Measurements from ENCODE around the gene PIK3R2. TPM values are rescaled to one million over a fixed set of nuclear protein-coding genes. Genes with fewer than 3 reads are reported as not detected.

Gene PIK3R2
- total and polyA plus RNA-seq, 3 experiments from 2014 or later: 5.7 to 17.9 (median 17.7) TPM

- peaks cover 9% of the 10 kb centered on the region for H3K4me1 ChIP-seq (ENCODE audit: insufficient read depth, low read length)
- H3K27ac Mint-ChIP-seq: peak overlapping the region in 7 of 8 donors; percentile 34 to 90 (median 78)
- DNase-seq: no peak
Measured at GRCh38 chr19:18171605-18172327, 18.8 kb downstream of the PIK3R2 start.

DNA sequence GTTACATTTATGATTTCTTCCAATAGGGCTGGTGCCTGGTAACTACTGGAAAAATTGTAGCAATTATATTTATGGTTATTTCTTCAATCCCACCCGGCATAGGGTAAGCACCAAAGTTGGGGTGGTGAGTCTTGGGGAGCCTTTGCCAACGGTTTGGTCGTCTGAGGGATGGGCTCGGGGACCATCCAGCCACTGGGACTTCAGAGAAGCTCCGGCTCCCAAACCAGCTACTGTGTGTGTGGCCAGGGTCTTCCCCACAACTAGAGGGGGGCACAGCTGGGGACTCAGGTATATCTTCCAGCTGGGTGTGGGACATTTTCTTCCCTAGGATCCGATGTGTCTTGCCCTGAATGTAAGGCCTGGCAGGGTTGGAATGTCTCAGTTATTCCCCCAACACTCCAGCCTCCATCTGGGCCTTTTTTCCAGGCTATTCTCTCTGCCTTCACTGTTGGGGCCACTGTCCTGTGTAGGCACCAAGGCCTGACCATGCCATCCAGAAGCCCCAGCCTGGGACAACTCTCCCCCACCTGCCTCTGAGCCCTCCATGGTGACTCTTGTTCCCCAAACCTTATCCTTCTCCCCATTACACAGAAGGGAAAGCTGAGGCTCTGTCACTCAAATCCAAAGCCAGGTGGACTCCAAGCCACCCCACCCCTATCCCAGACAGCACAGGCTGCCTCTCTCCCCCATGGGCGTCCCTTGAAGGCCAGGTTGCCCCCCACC lies 19.5 kb downstream of the PIK3R2 start:
- peaks cover 0 to 20% (median 11%) of the 10 kb centered on the region in 3 donors for H3K4me1 Mint-ChIP-seq
- POLR2A ChIA-PET: no interaction called here
- no peak overlapping the region for H3K27ac ChIP-seq (ENCODE audit: low read depth, low read length)

More at GRCh38 chr19:18171605-18172327, 18.8 kb downstream of the PIK3R2 start:
- Histone ChIP-seq H3K9me3 (ENCODE audit: low read length) (no peaks in the 10 kb centered on the region), H3K36me3 (ENCODE audit: insufficient read depth, low read length) (no peaks in the 10 kb centered on the region), H3K4me3 (ENCODE audit: low read length) (no peak overlapping the region), H3K27ac (ENCODE audit: low read depth, low read length) (no peak overlapping the region), H3K27me3 (ENCODE audit: insufficient read depth, low read length, poor library complexity, severe bottlenecking) (no peaks in the 10 kb centered on the region)
- Mint-ChIP-seq H3K27me3 (no peaks in the 10 kb centered on the region), H3K4me3 (peak overlapping the region in 2 of 7 donors; percentile 54 to 58), H3K9me3 (no peaks in the 10 kb centered on the region), H3K4me1 (peaks cover 0 to 20% (median 11%) of the 10 kb centered on the region in 3 donors), H3K36me3 (peaks cover 0 to 25% (median 2%) of the 10 kb centered on the region in 3 donors)
- CTCF ChIA-PET: interaction anchor here (1.0 to 2.5 kb wide), 4 partner anchors 13 to 114 kb away, joined by 3 to 7 read pairs (median 4); no protein-coding TSS in a partner anchor
- POLR2A ChIA-PET: no interaction called here

GRCh38 chr19:18173054-18173571 lies 20.1 kb downstream of the PIK3R2 start:
- H3K4me3 Mint-ChIP-seq: peak overlapping the region; percentile 88 to 95 (median 90)
- Histone ChIP-seq H3K27ac (ENCODE audit: low read depth, low read length) (no peak overlapping the region), H3K4me1 (ENCODE audit: insufficient read depth, low read length) (peaks cover 9% of the 10 kb centered on the region), H3K27me3 (ENCODE audit: insufficient read depth, low read length, poor library complexity, severe bottlenecking) (no peaks in the 10 kb centered on the region), H3K9me3 (ENCODE audit: low read length) (no peaks in the 10 kb centered on the region), H3K4me3 (ENCODE audit: low read length) (peak overlapping the region; percentile 84), H3K36me3 (ENCODE audit: insufficient read depth, low read length) (no peaks in the 10 kb centered on the region)
- peak overlapping the region in 7 of 8 donors; percentile 37 to 91 (median 69) for H3K27ac Mint-ChIP-seq
- H3K27me3 Mint-ChIP-seq: no peaks in the 10 kb centered on the region
- DNase-seq: no peak
- ChIA-PET CTCF (interaction anchor here (1.1 kb wide), 1 partner anchor 60 kb away, joined by 3 read pairs; no protein-coding TSS in a partner anchor), POLR2A (no interaction called here)
- H3K4me1 Mint-ChIP-seq: peaks cover 0 to 19% (median 9%) of the 10 kb centered on the region in 3 donors
- H3K9me3 Mint-ChIP-seq: no peaks in the 10 kb centered on the region
- peaks cover 0 to 20% (median 4%) of the 10 kb centered on the region in 3 donors for H3K36me3 Mint-ChIP-seq

More for the DNA sequence above, 19.5 kb downstream of the PIK3R2 start:
- Histone ChIP-seq H3K4me3 (ENCODE audit: low read length) (no peak overlapping the region), H3K9me3 (ENCODE audit: low read length) (no peaks in the 10 kb centered on the region), H3K36me3 (ENCODE audit: insufficient read depth, low read length) (no peaks in the 10 kb centered on the region), H3K4me1 (ENCODE audit: insufficient read depth, low read length) (peaks cover 9% of the 10 kb centered on the region), H3K27me3 (ENCODE audit: insufficient read depth, low read length, poor library complexity, severe bottlenecking) (no peaks in the 10 kb centered on the region)
- Mint-ChIP-seq H3K4me3 (peak overlapping the region in 6 of 7 donors; percentile 29 to 95 (median 56)), H3K36me3 (peaks cover 0 to 21% (median 5%) of the 10 kb centered on the region in 3 donors), H3K9me3 (no peaks in the 10 kb centered on the region), H3K27me3 (no peaks in the 10 kb centered on the region), H3K27ac (peak overlapping the region in 6 of 8 donors; percentile 37 to 80 (median 64))
- CTCF ChIA-PET: interaction anchor here (1.1 to 2.5 kb wide), 3 partner anchors 59 to 114 kb away, joined by 3 to 7 read pairs (median 4); no protein-coding TSS in a partner anchor
- no peak for DNase-seq

DNA sequence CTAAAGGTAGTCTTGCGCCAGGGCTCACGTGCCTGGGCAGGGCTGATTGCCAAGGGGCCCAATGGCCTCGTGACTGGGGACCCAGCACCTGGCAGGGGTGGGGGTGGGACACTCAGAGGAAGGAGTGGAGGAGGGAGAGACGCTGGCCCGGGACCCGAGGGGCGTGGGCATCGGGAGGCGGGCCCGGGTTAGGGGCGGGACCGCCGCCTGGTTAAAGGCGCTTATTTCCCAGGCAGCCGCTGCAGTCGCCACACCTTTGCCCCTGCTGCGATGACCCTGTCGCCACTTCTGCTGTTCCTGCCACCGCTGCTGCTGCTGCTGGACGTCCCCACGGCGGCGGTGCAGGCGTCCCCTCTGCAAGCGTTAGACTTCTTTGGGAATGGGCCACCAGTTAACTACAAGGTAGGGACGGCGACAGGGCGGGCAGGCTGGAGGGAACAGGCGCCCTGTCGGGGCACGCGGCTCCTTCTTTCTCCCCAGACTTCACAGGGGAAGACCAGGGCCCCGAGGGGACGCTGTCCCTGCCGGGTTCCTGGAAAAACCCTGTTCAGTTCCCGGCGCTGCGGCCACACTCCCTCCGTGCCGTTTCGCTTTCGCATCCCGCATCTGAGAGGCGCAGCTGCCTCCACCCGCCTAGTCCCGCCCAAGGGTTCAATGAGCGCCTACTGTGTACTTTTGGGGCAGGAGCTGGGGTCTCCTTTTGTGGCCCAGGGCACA lies 20.8 kb downstream of the PIK3R2 start, which contains the start of gene IFI30:
IFI30 (plus strand) TSS at position 242 of the 717 bp plus-strand sequence; CDS start at position 271, 29 bp downstream.
- H3K27me3 ChIP-seq (ENCODE audit: insufficient read depth, low read length, poor library complexity, severe bottlenecking): no peaks in the 10 kb centered on the region
- CTCF ChIA-PET: interaction anchor here (0.7 to 1.3 kb wide), 4 partner anchors 13 to 103 kb away, joined by 3 to 5 read pairs (median 4); no protein-coding TSS in a partner anchor
- Mint-ChIP-seq H3K36me3 (peaks cover 0 to 16% (median 3%) of the 10 kb centered on the region in 3 donors), H3K27ac (peak within 1 kb of the TSS; percentile 62 to 91 (median 77)), H3K27me3 (no peaks in the 10 kb centered on the region), H3K4me3 (peak within 1 kb of the TSS; percentile 88 to 95 (median 90)), H3K4me1 (peaks cover 0 to 17% (median 7%) of the 10 kb centered on the region in 3 donors), H3K9me3 (no peaks in the 10 kb centered on the region)
- peak; percentile 40 to 68 (median 50) for DNase-seq
- peak within 1 kb of the TSS; percentile 84 for H3K4me3 ChIP-seq (ENCODE audit: low read length)
- POLR2A ChIA-PET: interaction anchor here (0.5 to 0.9 kb wide), 3 partner anchors 18 to 112 kb away, joined by 3 to 4 read pairs (median 3); no protein-coding TSS in a partner anchor
- H3K4me1 ChIP-seq (ENCODE audit: insufficient read depth, low read length): peaks cover 9% of the 10 kb centered on the region
- H3K36me3 ChIP-seq (ENCODE audit: insufficient read depth, low read length): no peaks in the 10 kb centered on the region
- no peaks in the 10 kb centered on the region for H3K9me3 ChIP-seq (ENCODE audit: low read length)
- H3K27ac ChIP-seq (ENCODE audit: low read depth, low read length): peak within 1 kb of the TSS; percentile 44

DNA sequence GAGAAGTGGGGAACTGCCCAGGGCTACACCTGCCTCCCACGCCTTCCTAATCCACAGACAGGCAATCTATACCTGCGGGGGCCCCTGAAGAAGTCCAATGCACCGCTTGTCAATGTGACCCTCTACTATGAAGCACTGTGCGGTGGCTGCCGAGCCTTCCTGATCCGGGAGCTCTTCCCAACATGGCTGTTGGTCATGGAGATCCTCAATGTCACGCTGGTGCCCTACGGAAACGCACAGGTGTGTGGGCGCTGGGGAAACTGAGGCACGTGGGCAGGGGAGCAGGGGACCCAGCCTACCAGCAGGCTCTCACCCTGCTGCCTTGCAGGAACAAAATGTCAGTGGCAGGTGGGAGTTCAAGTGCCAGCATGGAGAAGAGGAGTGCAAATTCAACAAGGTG lies 22.0 kb downstream of the PIK3R2 start:
- ChIA-PET CTCF (interaction anchor here (1.3 kb wide), 3 partner anchors 33 to 239 kb away, joined by 3 to 5 read pairs (median 3); no protein-coding TSS in a partner anchor), POLR2A (no interaction called here)
- Mint-ChIP-seq H3K27ac (peak overlapping the region in 3 of 8 donors; percentile 21 to 48 (median 45)), H3K4me1 (peaks cover 0 to 17% (median 7%) of the 10 kb centered on the region in 3 donors), H3K36me3 (peaks cover 0 to 15% (median 3%) of the 10 kb centered on the region in 3 donors), H3K4me3 (peak overlapping the region in 6 of 7 donors; percentile 8 to 95 (median 72)), H3K9me3 (no peaks in the 10 kb centered on the region), H3K27me3 (no peaks in the 10 kb centered on the region)
- H3K4me3 ChIP-seq (ENCODE audit: low read length): no peak overlapping the region
- H3K4me1 ChIP-seq (ENCODE audit: insufficient read depth, low read length): peaks cover 9% of the 10 kb centered on the region
- no peaks in the 10 kb centered on the region for H3K9me3 ChIP-seq (ENCODE audit: low read length)
- H3K27ac ChIP-seq (ENCODE audit: low read depth, low read length): peak overlapping the region; percentile 44
- no peaks in the 10 kb centered on the region for H3K27me3 ChIP-seq (ENCODE audit: insufficient read depth, low read length, poor library complexity, severe bottlenecking)
- no peak for DNase-seq
- no peaks in the 10 kb centered on the region for H3K36me3 ChIP-seq (ENCODE audit: insufficient read depth, low read length)

- Mint-ChIP-seq H3K9me3 (no peaks in the 10 kb centered on the region), H3K27me3 (no peaks in the 10 kb centered on the region), H3K4me3 (peak overlapping the region in 2 of 7 donors; percentile 6 to 36), H3K4me1 (peaks cover 0 to 17% (median 7%) of the 10 kb centered on the region in 3 donors), H3K27ac (peak overlapping the region in 2 of 8 donors; percentile 47), H3K36me3 (peaks cover 0 to 12% (median 3%) of the 10 kb centered on the region in 3 donors)
- no peaks in the 10 kb centered on the region for H3K27me3 ChIP-seq (ENCODE audit: insufficient read depth, low read length, poor library complexity, severe bottlenecking)
- H3K9me3 ChIP-seq (ENCODE audit: low read length): no peaks in the 10 kb centered on the region
- ChIA-PET POLR2A (no interaction called here), CTCF (interaction anchor here (1.1 to 1.6 kb wide), 4 partner anchors 8 to 238 kb away, joined by 3 to 5 read pairs (median 4); no protein-coding TSS in a partner anchor)
- DNase-seq: no peak
- peaks cover 9% of the 10 kb centered on the region for H3K4me1 ChIP-seq (ENCODE audit: insufficient read depth, low read length)
- no peak overlapping the region for H3K27ac ChIP-seq (ENCODE audit: low read depth, low read length)
- no peak overlapping the region for H3K4me3 ChIP-seq (ENCODE audit: low read length)
- no peaks in the 10 kb centered on the region for H3K36me3 ChIP-seq (ENCODE audit: insufficient read depth, low read length)
Measured at GRCh38 chr19:18176367-18177310, 23.7 kb downstream of the PIK3R2 start.

Measured in CD8-positive, alpha-beta memory T cell (primary cell).